ENCODE measurements around the gene KLHL10.

- TF ChIP-seq EP300 (IDR thresholded peaks at IDR 0.05) (no peak), CTCF (IDR thresholded peaks at IDR 0.05) (no peak)
Measured at GRCh38 chr17:41888332-41888965, 50.8 kb downstream of the KLHL10 start.

All from tibial nerve (tissue), 4 donors.